ENCODE data around the gene ZNF789.
A peak's percentile ranks its signal among the peaks of the same experiment; 100 is the strongest.

Gene ZNF789

GRCh38 chr7:99504281-99504602 lies 31.6 kb downstream of the ZNF789 start:
- peak; percentile 99 for DNase-seq (ENCODE audit: low read depth, low spot score)

- peak; percentile 98 for DNase-seq (ENCODE audit: low read depth, low spot score)
Measured at GRCh38 chr7:99504603-99505323, 32.1 kb downstream of the ZNF789 start, which contains the start of gene ZKSCAN5. Gene ZKSCAN5, plus strand, starts transcription at chr7:99504662. Its CDS starts 1,383 bp downstream, at chr7:99506045.

GRCh38 chr7:99505324-99505662 lies 32.6 kb downstream of the ZNF789 start:
- DNase-seq (ENCODE audit: low read depth, low spot score): no peak

- DNase-seq (ENCODE audit: low read depth, low spot score): no peak
Measured at GRCh38 chr7:99514050-99514449, 41.4 kb downstream of the ZNF789 start.

- DNase-seq (ENCODE audit: low read depth, low spot score): no peak
Measured at GRCh38 chr7:99521399-99521798, 48.7 kb downstream of the ZNF789 start.

GRCh38 chr7:99525713-99526440 lies 53.2 kb downstream of the ZNF789 start:
- peak; percentile 8 for DNase-seq (ENCODE audit: low read depth, low spot score)

- peak; percentile 3 for DNase-seq (ENCODE audit: low read depth, low spot score)
Measured at GRCh38 chr7:99531354-99531765, 58.7 kb downstream of the ZNF789 start.

GRCh38 chr7:99535667-99536066 lies 63.0 kb downstream of the ZNF789 start:
- DNase-seq (ENCODE audit: low read depth, low spot score): no peak
